ENCODE results near the gene MAP6D1.

DNA sequence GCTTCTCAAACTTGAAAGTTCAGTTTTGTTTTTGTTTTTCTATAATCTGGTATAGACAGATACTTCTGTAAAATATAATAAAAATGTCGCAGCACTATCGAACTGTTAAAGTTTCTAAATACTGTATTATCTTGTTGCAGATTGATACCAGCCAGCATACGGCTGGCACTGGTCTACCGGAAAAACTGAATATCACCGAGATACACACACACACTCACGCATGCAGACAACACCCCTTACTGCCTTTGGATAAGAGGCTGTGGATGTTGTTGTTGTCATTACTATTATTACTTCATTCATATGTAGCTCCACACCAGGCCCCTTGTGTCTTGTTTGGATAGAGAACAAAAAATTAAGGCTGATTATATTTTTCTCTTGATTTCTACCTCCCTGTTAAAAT, 32.4 kb downstream of the MAP6D1 start:
- no peak for TF ChIP-seq YY1 (IDR thresholded peaks at IDR 0.05; ENCODE audit: low read depth)
- TF ChIP-seq RAD21 (IDR thresholded peaks at IDR 0.05; ENCODE audit: low read depth) = no peak
- TF ChIP-seq CREB1 (IDR thresholded peaks at IDR 0.05; ENCODE audit: low read depth) = no peak
- no peak for TF ChIP-seq EP300 (IDR thresholded peaks at IDR 0.05; ENCODE audit: borderline replicate concordance)
- TF ChIP-seq EGR1 (IDR thresholded peaks at IDR 0.05) = no peak
- no peak for TF ChIP-seq TAF1 (IDR thresholded peaks at IDR 0.05; ENCODE audit: low read depth)
